Psoas muscle (tissue), 8 donors: ENCODE measurements around the gene PCNX2. TPM values are rescaled to one million over a fixed set of nuclear protein-coding genes. Genes with fewer than 3 reads are reported as not detected.

Source experiments
- ATAC-seq, 4 donors: fragments of 200-7000 bp; cut with Tn5 transposase; one replicate each; pipeline ENCODE4 v1.9.1; 2020; ENCODE audit warnings: moderate library complexity in 3 of 4, mild to moderate bottlenecking in 2 of 4
- DNase-seq, 2 donors: peaks; one replicate each; pipeline ENCODE4 v3.0.0-alpha.2; 2020
- H3K27ac ChIP-seq: fragments of 200-600 bp; one replicate; pipeline ENCODE4 v1.8.0; 2022
- H3K27me3 ChIP-seq, 3 donors: fragments of 200-600 bp in 1 of 3; one replicate each; pipeline versions ENCODE4 v1.6.1 to v1.8.0; 2013 to 2022; ENCODE audit warnings: low read length in 2 of 3, mild to moderate bottlenecking in 2 of 3, moderate library complexity in 1 of 3; ENCODE audit not compliant: insufficient read depth in 3 of 3
- H3K36me3 ChIP-seq, 2 donors: fragments of 200-600 bp in 1 of 2; one replicate each; pipeline versions ENCODE4 v1.6.1 to v1.8.0; 2013 to 2022; ENCODE audit warnings: low read depth in 1 of 2, mild to moderate bottlenecking in 1 of 2, moderate library complexity in 1 of 2; ENCODE audit not compliant: insufficient read depth in 1 of 2
- H3K4me1 ChIP-seq: fragments of 200-600 bp; one replicate; pipeline ENCODE4 v1.8.0; 2022
- H3K4me3 ChIP-seq: fragments of 200-600 bp; one replicate; pipeline ENCODE4 v1.8.0; 2022; ENCODE audit warnings: mild to moderate bottlenecking
- H3K9me3 ChIP-seq: fragments of 200-600 bp; one replicate; pipeline ENCODE4 v1.8.0; 2022
- CTCF ChIP-seq: fragments of 200-600 bp; IDR thresholded peaks from one replicate; pipeline ENCODE4 v1.8.0; 2022; ENCODE audit warnings: antibody characterized with exemption
- WGBS, 3 donors: extraction: QIAGEN DNeasy Blood & Tissue Kit; methylation state at CpG; one replicate each; pipeline versions ENCODE4 v1.1.6 to v1.1.7; 2013; 5-methylcytosine and 5-hydroxymethylcytosine counted together
- intact Hi-C, 2 donors: fragments of 100-400 bp; cut with DNase I; formaldehyde crosslinking; loops; one replicate each; pipeline versions ENCODE4 v1.11.0 to v1.14.2; 2022
- polyA plus RNA-seq, 3 donors: library from polyadenylated mRNA; stranded (reverse); fragments of 200-250 nt; gene quantifications; one replicate each; pipeline ENCODE4 v1.2.3, GENCODE V29; 2013
- total RNA-seq, 4 donors: library from RNA; stranded (reverse); fragmentation: NEBNext Ultra II Directional in 2 of 4; extraction: Animal tissue kit (Norgen Biotek cat#: 25700) in 2 of 4; gene quantifications; one replicate each; pipeline versions ENCODE4 v1.2.1 to v1.2.4, GENCODE V29; 2021 to 2023
- donor health status: healthy with polysubstance abuse.
- donor health status: DM: no; HTN: no; CAD: no; lungs with moderate emphysema.
- donor health status: Bipolar disorder and iron deficiency.
- donor health status: healthy.
- donor health status: DM: yes; HTN: yes; CAD: no.
- donor health status: DM: no; HTN: no; CAD: no.
- donor health status: DM: no; HTN: no; CAD: no.
- donor health status: DM: yes; HTN: yes; CAD: no.

Gene PCNX2
- total and polyA plus RNA-seq, 7 donors: 0.16 to 1.1 (median 0.54) TPM

- intact Hi-C loops: no loop called here
- Histone ChIP-seq H3K4me1 (peaks cover 17% of the 10 kb centered on the region), H3K9me3 (no peaks in the 10 kb centered on the region), H3K36me3 (no peaks in the 10 kb centered on the region), H3K27me3 (no peaks in the 10 kb centered on the region), H3K4me3 (no peak overlapping the region), H3K27ac (no peak overlapping the region)
- no peak for ATAC-seq
- DNase-seq: no peak
- WGBS, 3 donors: 86 to 92% (median 92%) methylated on average over 13 of the region's 13 CpGs
- TF ChIP-seq CTCF: no peak
Observed at GRCh38 chr1:232987774-232988140, 307.8 kb downstream of the PCNX2 start.

- H3K9me3 ChIP-seq: no peaks in the 10 kb centered on the region
- DNase-seq (no peak), ATAC-seq (no peak)
- H3K27me3 ChIP-seq: no peaks in the 10 kb centered on the region
- H3K36me3 ChIP-seq: no peaks in the 10 kb centered on the region
- intact Hi-C loops: no loop called here
- H3K27ac ChIP-seq: no peak overlapping the region
- peaks cover 21% of the 10 kb centered on the region for H3K4me1 ChIP-seq
- whole genome bisulfite sequencing, 3 donors: 91 to 97% (median 95%) methylated on average over 11 of the region's 11 CpGs
- H3K4me3 ChIP-seq: no peak overlapping the region
- TF ChIP-seq CTCF: no peak
Observed at GRCh38 chr1:232987046-232987773, 308.3 kb downstream of the PCNX2 start.

- ATAC-seq (no peak), DNase-seq (no peak)
- Histone ChIP-seq H3K27me3 (no peaks in the 10 kb centered on the region), H3K27ac (no peak overlapping the region), H3K4me1 (peaks cover 21% of the 10 kb centered on the region), H3K9me3 (no peaks in the 10 kb centered on the region), H3K4me3 (no peak overlapping the region), H3K36me3 (no peaks in the 10 kb centered on the region)
- TF ChIP-seq CTCF: no peak
- intact Hi-C loops: no loop called here
- 92 to 99% (median 95%) methylated on average over 5 of the region's 5 CpGs for WGBS, 3 donors
Observed at GRCh38 chr1:232986527-232986922, 309.0 kb downstream of the PCNX2 start.

GRCh38 chr1:232985882-232986526, 309.5 kb downstream of the PCNX2 start:
- no peak overlapping the region for H3K27ac ChIP-seq
- H3K9me3 ChIP-seq: no peaks in the 10 kb centered on the region
- H3K27me3 ChIP-seq: no peaks in the 10 kb centered on the region
- peaks cover 21% of the 10 kb centered on the region for H3K4me1 ChIP-seq
- H3K36me3 ChIP-seq: no peaks in the 10 kb centered on the region
- intact Hi-C loops: no loop called here
- WGBS, 3 donors: 83 to 86% (median 84%) methylated on average over 28 to 31 of the region's 31 CpGs
- no peak for TF ChIP-seq CTCF
- ATAC-seq: no peak
- no peak for DNase-seq
- no peak overlapping the region for H3K4me3 ChIP-seq
